DND-41 (cell line): Measurements from ENCODE around the gene LSR.

Experiments used
- ATAC-seq: fragments of 200-7000 bp; cut with Tn5 transposase; 3 replicates; pipeline ENCODE4 v1.9.1; 2021; ENCODE audit warnings: low read depth; ENCODE audit not compliant: insufficient read depth
- DNase-seq: peaks from one replicate; pipeline ENCODE4 v3.0.0-alpha.2; 2020
- H2AFZ ChIP-seq: 2 replicates; pipeline ENCODE4 v1.6.0; 2012; ENCODE audit warnings: low read depth, low read length
- H3K27ac ChIP-seq: 2 replicates; pipeline ENCODE4 v1.5.1; 2012; ENCODE audit warnings: low read length, inconsistent platforms
- H3K27me3 ChIP-seq: fragments of 200-600 bp; sonication (generic); 2 replicates; pipeline ENCODE4 v1.6.0; 2012; ENCODE audit warnings: low read length, mild to moderate bottlenecking, inconsistent platforms; ENCODE audit not compliant: insufficient read depth, poor library complexity
- H3K36me3 ChIP-seq: 2 replicates; pipeline ENCODE4 v1.5.1; 2012; ENCODE audit warnings: low read length, inconsistent platforms; ENCODE audit not compliant: insufficient read depth
- H3K4me1 ChIP-seq: 2 replicates; pipeline ENCODE4 v1.5.1; 2012; ENCODE audit warnings: mild to moderate bottlenecking, low read length; ENCODE audit not compliant: insufficient read depth
- H3K4me2 ChIP-seq: 2 replicates; pipeline ENCODE4 v1.6.0; 2012; ENCODE audit warnings: mild to moderate bottlenecking, moderate library complexity, low read length, inconsistent platforms; ENCODE audit not compliant: insufficient read depth
- H3K4me3 ChIP-seq, 2 experiments: fragments of 200-600 bp in 1 of 2; shearing (Covaris generic) in 1 of 2; 2 replicates each; pipeline ENCODE4 v1.5.1; 2012 to 2016; ENCODE audit warnings: inconsistent platforms in 2 of 2, low read length in 2 of 2, mild to moderate bottlenecking in 2 of 2, low read depth in 1 of 2, moderate library complexity in 1 of 2
- H3K79me2 ChIP-seq: 2 replicates; pipeline ENCODE4 v1.6.0; 2012; ENCODE audit warnings: low read length, inconsistent platforms; ENCODE audit not compliant: insufficient read depth
- H3K9ac ChIP-seq: 2 replicates; pipeline ENCODE4 v1.6.0; 2012; ENCODE audit warnings: low read depth, mild to moderate bottlenecking, inconsistent platforms, low read length, moderate library complexity
- H3K9me3 ChIP-seq: 2 replicates; pipeline ENCODE4 v1.5.1; 2012; ENCODE audit warnings: low read length, moderate library complexity, mild to moderate bottlenecking, inconsistent platforms; ENCODE audit not compliant: insufficient read depth, severe bottlenecking
- H4K20me1 ChIP-seq: 2 replicates; pipeline ENCODE4 v1.6.0; 2012; ENCODE audit warnings: low read length; ENCODE audit not compliant: insufficient read depth
- CTCF ChIP-seq: IDR thresholded peaks from 2 replicates; pipeline ENCODE4 v1.5.1; 2012; ENCODE audit warnings: borderline replicate concordance, low read length, moderate library complexity, mild to moderate bottlenecking; ENCODE audit not compliant: poor library complexity, severe bottlenecking; ENCODE audit errors: extremely low read depth
- EZH2 ChIP-seq: IDR thresholded peaks from 3 replicates; pipeline ENCODE4 v1.6.1; 2012; ENCODE audit warnings: borderline replicate concordance, low read depth, mild to moderate bottlenecking, moderate library complexity, low read length, inconsistent platforms; ENCODE audit not compliant: severe bottlenecking

Gene LSR

GRCh38 chr19:35265900-35266519, 17.2 kb downstream of the LSR start:
- Histone ChIP-seq H3K9me3 (no peaks in the 10 kb centered on the region), H3K79me2 (peaks cover 34% of the 10 kb centered on the region), H3K27ac (no peak overlapping the region), H3K9ac (peak overlapping the region; percentile 92; the same call in 1 of the 2 replicates), H3K36me3 (peaks cover 23% of the 10 kb centered on the region), H3K27me3 (no peaks in the 10 kb centered on the region), H3K4me2 (peak overlapping the region; percentile 88), H2AFZ (no peak overlapping the region), H3K4me1 (peaks cover 25% of the 10 kb centered on the region), H3K4me3 (peak overlapping the region in 1 of 2 experiments; percentile 88; a peak in 2 of 4 replicates), H4K20me1 (peaks cover 16% of the 10 kb centered on the region; the same call in 1 of the 2 replicates)
- no peak for ATAC-seq
- TF ChIP-seq CTCF (no peak), EZH2 (no peak)
- DNase-seq: no peak

GRCh38 chr19:35266520-35267352, 17.9 kb downstream of the LSR start:
- Histone ChIP-seq H3K27ac (peak overlapping the region; percentile 84), H3K27me3 (no peaks in the 10 kb centered on the region), H3K9me3 (no peaks in the 10 kb centered on the region), H3K9ac (peak overlapping the region; percentile 92), H4K20me1 (peaks cover 21% of the 10 kb centered on the region), H3K79me2 (peaks cover 41% of the 10 kb centered on the region), H3K4me2 (peak overlapping the region; percentile 88), H3K36me3 (peaks cover 30% of the 10 kb centered on the region), H2AFZ (peak overlapping the region; percentile 67), H3K4me3 (peak overlapping the region; percentile 87 to 88; a peak in 3 of 4 replicates), H3K4me1 (peaks cover 32% of the 10 kb centered on the region)
- TF ChIP-seq CTCF (no peak), EZH2 (no peak)
- DNase-seq (peak; percentile 31), ATAC-seq (peak; percentile 8; the same call in 2 of the 3 replicates)

- peaks cover 37% of the 10 kb centered on the region for H3K36me3 ChIP-seq
- H3K9me3 ChIP-seq: no peaks in the 10 kb centered on the region
- H3K27me3 ChIP-seq: no peaks in the 10 kb centered on the region
- H4K20me1 ChIP-seq: peaks cover 23% of the 10 kb centered on the region
- H3K79me2 ChIP-seq: peaks cover 42% of the 10 kb centered on the region
- TF ChIP-seq CTCF (no peak), EZH2 (no peak)
- H3K9ac ChIP-seq: peak overlapping the region; percentile 92
- peak; percentile 48 for ATAC-seq
- H3K4me3 ChIP-seq: peak overlapping the region; percentile 87 to 88
- H3K27ac ChIP-seq: peak overlapping the region; percentile 84
- peaks cover 32% of the 10 kb centered on the region for H3K4me1 ChIP-seq
- peak overlapping the region; percentile 67 for H2AFZ ChIP-seq
- DNase-seq: peak; percentile 59
- peak overlapping the region; percentile 88 for H3K4me2 ChIP-seq
These were observed 18.6 kb downstream of the LSR start for GRCh38 chr19:35267353-35267817.
